Spleen (tissue), 11 donors: ENCODE results near the gene IFNG-AS1. TPM values are rescaled to one million over a fixed set of nuclear protein-coding genes. Genes with fewer than 3 reads are reported as not detected.
A peak's percentile ranks its signal among the peaks of the same experiment; 100 is the strongest.

Experiments used
- DNase-seq: peaks from one replicate; pipeline ENCODE4 v3.0.0-alpha.2; 2020
- H3K27ac ChIP-seq, 8 donors: fragments of 200-600 bp; sonication (generic) in 7 of 8; 1 replicate in 4 of 8; 2 replicates in 4 of 8; pipeline versions ENCODE4 v1.5.0 to v1.8.0; 2016 to 2021; ENCODE audit warnings: inconsistent platforms in 4 of 8, mild to moderate bottlenecking in 4 of 8, moderate library complexity in 1 of 8
- H3K27me3 ChIP-seq, 7 donors: fragments of 200-600 bp; sonication (generic) in 6 of 7; replicated peaks in 1 of 7; 1 replicate in 4 of 7; 2 replicates in 3 of 7; pipeline versions ENCODE4 v1.5.0 to v1.8.0; 2016 to 2021; ENCODE audit warnings: inconsistent platforms in 3 of 7, mild to moderate bottlenecking in 1 of 7
- H3K36me3 ChIP-seq, 6 donors: fragments of 200-600 bp; sonication (generic) in 5 of 6; 1 replicate in 4 of 6; 2 replicates in 2 of 6; pipeline versions ENCODE4 v1.5.0 to v1.8.0; 2016 to 2021; ENCODE audit warnings: inconsistent platforms in 2 of 6
- H3K4me1 ChIP-seq, 6 donors: fragments of 200-600 bp; sonication (generic) in 5 of 6; 1 replicate in 3 of 6; 2 replicates in 3 of 6; pipeline versions ENCODE4 v1.5.0 to v1.8.0; 2016 to 2021; ENCODE audit warnings: inconsistent platforms in 3 of 6
- H3K4me3 ChIP-seq, 8 donors: fragments of 200-600 bp; sonication (generic) in 7 of 8; 1 replicate in 4 of 8; 2 replicates in 4 of 8; pipeline versions ENCODE4 v1.5.0 to v1.8.0; 2016 to 2021; ENCODE audit warnings: inconsistent platforms in 4 of 8, mild to moderate bottlenecking in 4 of 8, moderate library complexity in 2 of 8
- H3K9me3 ChIP-seq, 8 donors: fragments of 200-600 bp; sonication (generic) in 7 of 8; 1 replicate in 4 of 8; 2 replicates in 4 of 8; pipeline versions ENCODE4 v1.5.0 to v1.8.0; 2016 to 2021; ENCODE audit warnings: inconsistent platforms in 4 of 8
- POLR2A ChIP-seq, 3 donors: fragments of 450-650 bp; IDR thresholded peaks; one replicate each; pipeline ENCODE4 v1.5.1; 2017; ENCODE audit warnings: antibody characterized with exemption in 3 of 3, mild to moderate bottlenecking in 1 of 3
- POLR2AphosphoS5 ChIP-seq, 3 donors: sonication (generic); formaldehyde crosslinking; IDR thresholded peaks; one replicate each; pipeline ENCODE4 v1.5.1; 2017; ENCODE audit warnings: antibody characterized with exemption in 3 of 3
- WGBS, 5 donors: extraction: QIAGEN DNeasy Blood & Tissue Kit in 3 of 5; methylation state at CpG; one replicate each; pipeline versions ENCODE4 v1.1.5 to v1.1.7; 2013 to 2018; 5-methylcytosine and 5-hydroxymethylcytosine counted together
- intact Hi-C: fragments of 100-400 bp; cut with DNase I; formaldehyde crosslinking; loops from one replicate; pipeline ENCODE4 v1.15.0; 2023; ENCODE audit warnings: low total_unique reads
- polyA plus RNA-seq, 3 donors: library from polyadenylated mRNA; stranded (reverse); fragments of 200-250 nt; gene quantifications; one replicate each; pipeline ENCODE4 v1.2.1, GENCODE V29; 2013
- total RNA-seq, 7 donors: library from RNA; depleted of rRNA in 3 of 7; stranded (reverse); fragments of >200 nt in 3 of 7; fragmentation: NEBNext Ultra II Directional in 4 of 7; extraction: Animal tissue kit (Norgen Biotek cat#: 25700) in 4 of 7; gene quantifications; one replicate each; pipeline versions ENCODE4 v1.1.0 to v1.2.1, GENCODE V29; 2016 to 2021
- TF ChIP-seq, protein P1 (sequence below), 11 experiments: fragments of 200-600 bp in 7 of 11; fragments of 450-650 bp in 4 of 11; sonication (generic) in 4 of 11; IDR thresholded peaks in 8 of 11; conservative IDR thresholded peaks in 3 of 11; 1 replicate in 7 of 11; 2 replicates in 4 of 11; pipeline versions ENCODE4 v1.4.0 to v1.8.0; 2016 to 2021; ENCODE audit warnings: antibody characterized with exemption in 11 of 11, inconsistent platforms in 4 of 11, mild to moderate bottlenecking in 1 of 11
- donor health status: healthy with polysubstance abuse.
- donor health status: DM: no; HTN: no; CAD: no; lungs with moderate emphysema.
- donor health status: DM: no; HTN: no; CAD: no.
- donor health status: Bipolar disorder and iron deficiency.
- donor health status: healthy.
- donor health status: DM: no; HTN: no; CAD: no.
- donor health status: DM: yes; HTN: yes; CAD: no.

The IFNG-AS1 gene
- total and polyA plus RNA-seq, 10 donors, result 0.42 to 21.2 (median 7.4) TPM; not detected in 1

- WGBS, 5 donors, result 58 to 68% (median 67%) methylated on average over 3 of the region's 3 CpGs
- H3K36me3 ChIP-seq, result no peaks in the 10 kb centered on the region
- no peak overlapping the region for H3K27ac ChIP-seq
- TF ChIP-seq POLR2A (IDR thresholded peaks at IDR 0.05), result no peak
- TF ChIP-seq POLR2AphosphoS5 (IDR thresholded peaks at IDR 0.05), result no peak
- TF ChIP-seq, protein P1, sequence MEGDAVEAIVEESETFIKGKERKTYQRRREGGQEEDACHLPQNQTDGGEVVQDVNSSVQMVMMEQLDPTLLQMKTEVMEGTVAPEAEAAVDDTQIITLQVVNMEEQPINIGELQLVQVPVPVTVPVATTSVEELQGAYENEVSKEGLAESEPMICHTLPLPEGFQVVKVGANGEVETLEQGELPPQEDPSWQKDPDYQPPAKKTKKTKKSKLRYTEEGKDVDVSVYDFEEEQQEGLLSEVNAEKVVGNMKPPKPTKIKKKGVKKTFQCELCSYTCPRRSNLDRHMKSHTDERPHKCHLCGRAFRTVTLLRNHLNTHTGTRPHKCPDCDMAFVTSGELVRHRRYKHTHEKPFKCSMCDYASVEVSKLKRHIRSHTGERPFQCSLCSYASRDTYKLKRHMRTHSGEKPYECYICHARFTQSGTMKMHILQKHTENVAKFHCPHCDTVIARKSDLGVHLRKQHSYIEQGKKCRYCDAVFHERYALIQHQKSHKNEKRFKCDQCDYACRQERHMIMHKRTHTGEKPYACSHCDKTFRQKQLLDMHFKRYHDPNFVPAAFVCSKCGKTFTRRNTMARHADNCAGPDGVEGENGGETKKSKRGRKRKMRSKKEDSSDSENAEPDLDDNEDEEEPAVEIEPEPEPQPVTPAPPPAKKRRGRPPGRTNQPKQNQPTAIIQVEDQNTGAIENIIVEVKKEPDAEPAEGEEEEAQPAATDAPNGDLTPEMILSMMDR (IDR thresholded peaks at IDR 0.05 in 8 of 11, conservative IDR thresholded peaks at IDR 0.05 in 3 of 11), result no peak
- no peaks in the 10 kb centered on the region for H3K9me3 ChIP-seq
- no peak overlapping the region for H3K4me3 ChIP-seq
- intact Hi-C loops, result no loop called here
- H3K4me1 ChIP-seq, result peaks cover 0 to 20% (median 2%) of the 10 kb centered on the region in 6 donors
- no peaks in the 10 kb centered on the region for H3K27me3 ChIP-seq
- DNase-seq, result no peak
Measured at GRCh38 chr12:68038650-68039049, 49.4 kb downstream of the IFNG-AS1 start.

GRCh38 chr12:68040450-68041075, 51.3 kb downstream of the IFNG-AS1 start:
- 27 to 35% (median 28%) methylated on average over 6 of the region's 6 CpGs for WGBS, 5 donors
- Histone ChIP-seq H3K27ac (no peak overlapping the region), H3K4me1 (peaks cover 0 to 20% (median 2%) of the 10 kb centered on the region in 6 donors), H3K4me3 (no peak overlapping the region), H3K9me3 (no peaks in the 10 kb centered on the region), H3K36me3 (no peaks in the 10 kb centered on the region), H3K27me3 (no peaks in the 10 kb centered on the region)
- TF ChIP-seq, protein P1 (IDR thresholded peaks at IDR 0.05 in 8 of 11, conservative IDR thresholded peaks at IDR 0.05 in 3 of 11), result peak; percentile 69 to 90 (median 83)
- TF ChIP-seq POLR2AphosphoS5 (IDR thresholded peaks at IDR 0.05), result no peak
- intact Hi-C loops, result loop anchor here (10.0 kb wide), 1 partner anchor 264 kb away; no protein-coding TSS in a partner anchor
- no peak for DNase-seq

DNA sequence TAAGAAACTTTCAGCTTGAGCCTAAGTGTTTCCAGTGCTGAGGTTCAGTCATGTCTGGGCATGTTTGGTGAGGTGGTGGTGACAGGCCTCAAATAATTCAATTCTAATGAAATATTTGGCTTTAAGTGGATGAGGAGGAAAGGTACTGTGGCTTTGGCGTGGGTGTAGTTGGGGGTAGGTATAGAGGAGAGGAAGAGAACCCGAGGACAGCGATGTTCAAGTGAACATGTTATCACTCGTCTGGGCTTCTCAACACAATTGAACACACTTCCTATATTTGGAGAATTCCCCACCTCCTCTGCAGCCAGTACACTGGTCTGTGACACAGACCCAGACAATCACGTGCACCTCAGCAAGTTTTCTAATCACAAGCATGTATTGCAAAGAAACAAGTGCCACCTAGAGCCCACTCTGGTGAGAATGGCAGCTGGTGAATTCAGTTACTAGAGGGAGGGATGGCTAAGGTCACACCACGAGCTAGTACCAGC, 53.0 kb downstream of the IFNG-AS1 start:
- intact Hi-C loops, result loop anchor here (10.0 kb wide), 1 partner anchor 263 kb away; no protein-coding TSS in a partner anchor
- Histone ChIP-seq H3K9me3 (no peaks in the 10 kb centered on the region), H3K4me3 (no peak overlapping the region), H3K36me3 (no peaks in the 10 kb centered on the region), H3K4me1 (peaks cover 0 to 20% (median 2%) of the 10 kb centered on the region in 6 donors), H3K27ac (peak overlapping the region in 1 of 8 donors; percentile 19), H3K27me3 (no peaks in the 10 kb centered on the region)
- 34 to 49% (median 40%) methylated on average over 6 of the region's 6 CpGs for WGBS, 5 donors
- DNase-seq, result no peak
- no peak for TF ChIP-seq POLR2A (IDR thresholded peaks at IDR 0.05)
- TF ChIP-seq, protein P1 (IDR thresholded peaks at IDR 0.05 in 8 of 11, conservative IDR thresholded peaks at IDR 0.05 in 3 of 11), result no peak
- TF ChIP-seq POLR2AphosphoS5 (IDR thresholded peaks at IDR 0.05), result no peak

- no peak for DNase-seq
- no peaks in the 10 kb centered on the region for H3K36me3 ChIP-seq
- TF ChIP-seq, protein P1 (IDR thresholded peaks at IDR 0.05 in 8 of 11, conservative IDR thresholded peaks at IDR 0.05 in 3 of 11), result no peak
- TF ChIP-seq POLR2AphosphoS5 (IDR thresholded peaks at IDR 0.05) (no peak), POLR2A (IDR thresholded peaks at IDR 0.05) (no peak)
- no peak overlapping the region for H3K27ac ChIP-seq
- WGBS, 5 donors, result 88 to 100% (median 90%) methylated on average over 1 of the region's 1 CpG
- intact Hi-C loops, result loop anchor here (10.0 kb wide), 1 partner anchor 261 kb away; no protein-coding TSS in a partner anchor
- no peak overlapping the region for H3K4me3 ChIP-seq
- peaks cover 0 to 20% (median 2%) of the 10 kb centered on the region in 6 donors for H3K4me1 ChIP-seq
- no peaks in the 10 kb centered on the region for H3K27me3 ChIP-seq
- no peaks in the 10 kb centered on the region for H3K9me3 ChIP-seq
Measured at GRCh38 chr12:68043435-68043834, 54.2 kb downstream of the IFNG-AS1 start.
